ENCODE data around the gene NDUFC2.
"Not testable (repeated sequence)": the region's sequence is repeated elsewhere in the genome, so short reads cannot be mapped to it uniquely, and the experiment has no call there.

The NDUFC2 gene

GRCh38 chr11:78049348-78049747 is 30.3 kb downstream of the NDUFC2 start:
- no peak for DNase-seq

- no peak for DNase-seq
These were observed 31.1 kb downstream of the NDUFC2 start for GRCh38 chr11:78048561-78048960.

- no peak for DNase-seq
These were observed 33.2 kb downstream of the NDUFC2 start for GRCh38 chr11:78046486-78046854.

- DNase-seq = peak; percentile 88
These were observed 33.7 kb downstream of the NDUFC2 start for GRCh38 chr11:78045851-78046485.

GRCh38 chr11:78044706-78045105 is 35.0 kb downstream of the NDUFC2 start:
- no peak for DNase-seq

GRCh38 chr11:78041843-78042440 is 37.7 kb downstream of the NDUFC2 start:
- no peak for DNase-seq

- DNase-seq = not testable (repeated sequence)
These were observed 38.3 kb downstream of the NDUFC2 start for GRCh38 chr11:78041380-78041719.

GRCh38 chr11:78040691-78041379 is 38.8 kb downstream of the NDUFC2 start:
- DNase-seq = no peak

- peak; percentile 24 for DNase-seq
These were observed 39.6 kb downstream of the NDUFC2 start for GRCh38 chr11:78039919-78040671.

GRCh38 chr11:78039391-78039918 is 40.2 kb downstream of the NDUFC2 start:
- no peak for DNase-seq

- DNase-seq = no peak
These were observed 40.9 kb downstream of the NDUFC2 start for GRCh38 chr11:78038697-78039313.

GRCh38 chr11:78037825-78038620 is 41.6 kb downstream of the NDUFC2 start:
- DNase-seq = no peak

- no peak for DNase-seq
These were observed 42.6 kb downstream of the NDUFC2 start for GRCh38 chr11:78037056-78037455.

GRCh38 chr11:78036313-78036712 is 43.3 kb downstream of the NDUFC2 start:
- no peak for DNase-seq

- no peak for DNase-seq
These were observed 45.0 kb downstream of the NDUFC2 start for GRCh38 chr11:78034623-78035022.

- DNase-seq = no peak
These were observed 46.6 kb downstream of the NDUFC2 start for GRCh38 chr11:78033040-78033439.

- no peak for DNase-seq
These were observed 47.6 kb downstream of the NDUFC2 start for GRCh38 chr11:78032090-78032489.

- no peak for DNase-seq
These were observed 48.0 kb downstream of the NDUFC2 start for GRCh38 chr11:78031629-78032028.

- DNase-seq = no peak
These were observed 49.0 kb downstream of the NDUFC2 start for GRCh38 chr11:78030429-78031325.

GRCh38 chr11:78028423-78028822 is 51.2 kb downstream of the NDUFC2 start:
- DNase-seq = not testable (repeated sequence)

GRCh38 chr11:78027759-78028158 is 51.9 kb downstream of the NDUFC2 start:
- no peak for DNase-seq
